ENCODE results near the gene GOPC. TPM values are rescaled to one million over a fixed set of nuclear protein-coding genes. Genes with fewer than 3 reads are reported as not detected.

Gene GOPC
- total RNA-seq, 2 donors from 2014 or later: 19.8 to 20.5 TPM

DNA sequence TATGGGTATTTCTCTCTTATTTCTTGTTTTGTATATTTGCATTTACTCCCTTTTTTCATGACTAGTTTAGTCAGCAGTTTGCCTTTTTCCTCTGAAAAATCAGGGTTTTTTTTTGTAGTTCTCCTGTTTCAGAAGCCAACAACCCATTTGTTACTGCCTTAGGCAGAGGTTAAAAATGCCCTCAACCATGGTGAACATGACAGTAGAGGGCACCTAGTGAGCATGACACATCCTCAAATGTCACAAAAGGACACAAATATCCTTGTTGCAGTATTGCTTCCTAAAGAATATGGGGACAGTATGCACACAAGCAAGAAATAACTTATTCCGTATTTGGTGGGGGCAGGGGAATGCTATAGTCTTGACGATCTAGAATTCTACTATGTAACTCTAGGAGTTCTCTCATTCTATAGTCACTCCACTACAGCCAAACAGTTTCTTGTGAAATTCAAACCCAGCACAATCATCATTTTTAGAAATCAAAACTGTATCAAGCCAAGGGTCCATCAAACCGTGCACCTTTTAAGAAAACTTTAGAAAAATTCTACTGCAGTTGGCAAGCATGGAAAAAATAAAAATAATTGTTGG is 47.0 kb downstream of the GOPC start:
- no peak for DNase-seq (ENCODE audit: low spot score)
- intact Hi-C loops (cut with DNase I): loop anchor here (5.0 to 10.0 kb wide), 2 partner anchors 103 to 201 kb away; no protein-coding TSS in a partner anchor

GRCh38 chr6:117553142-117553541 is 49.2 kb downstream of the GOPC start:
- intact Hi-C loops (cut with DNase I): loop anchor here in 1 of 2 donors (5.0 to 10.0 kb wide), 2 partner anchors 101 to 198 kb away; no protein-coding TSS in a partner anchor
- no peak for DNase-seq (ENCODE audit: low spot score)

- no peak for DNase-seq (ENCODE audit: low spot score)
- intact Hi-C loops (cut with DNase I): loop anchor here in 1 of 2 donors (5.0 to 10.0 kb wide), 2 partner anchors 100 to 198 kb away; no protein-coding TSS in a partner anchor
Measured at GRCh38 chr6:117552618-117553017, 49.7 kb downstream of the GOPC start.

DNA sequence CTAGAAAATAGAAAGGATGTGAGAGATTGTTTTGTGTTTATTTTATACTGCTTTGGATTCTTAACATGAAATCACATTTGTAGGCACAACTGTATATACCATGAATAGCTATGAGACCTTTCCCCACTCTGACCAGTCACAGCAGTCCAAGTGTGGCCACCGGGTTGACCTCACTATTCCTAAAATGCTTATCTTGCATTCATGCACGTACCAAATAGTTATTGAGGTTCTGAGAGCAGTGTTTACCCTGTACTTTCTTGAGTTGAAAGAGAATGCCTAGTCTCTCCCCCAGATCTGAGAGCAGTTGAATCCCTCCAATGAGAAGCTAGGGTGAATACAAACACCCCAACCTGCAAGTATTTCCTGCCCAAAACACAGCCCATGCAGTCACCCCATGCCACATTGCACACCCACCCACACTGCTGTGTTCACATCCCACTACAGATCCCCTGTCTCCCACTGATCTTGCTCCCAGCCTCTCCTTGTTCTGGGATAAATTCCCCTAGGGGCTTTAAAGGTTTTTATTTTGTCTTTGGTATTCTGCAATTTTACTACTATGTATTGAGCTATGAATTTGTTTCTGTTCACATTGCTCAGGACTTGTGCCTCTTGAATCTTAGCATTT is 51.6 kb downstream of the GOPC start:
- intact Hi-C loops (cut with DNase I): loop anchor here in 1 of 2 donors (5.0 to 10.0 kb wide), 2 partner anchors 98 to 196 kb away; no protein-coding TSS in a partner anchor
- no peak for DNase-seq (ENCODE audit: low spot score)

GRCh38 chr6:117550078-117550600 is 52.2 kb downstream of the GOPC start:
- no peak for DNase-seq (ENCODE audit: low spot score)
- intact Hi-C loops (cut with DNase I): loop anchor here in 1 of 2 donors (5.0 to 10.0 kb wide), 2 partner anchors 98 to 195 kb away; no protein-coding TSS in a partner anchor

GRCh38 chr6:117549611-117550010 is 52.7 kb downstream of the GOPC start:
- intact Hi-C loops (cut with DNase I): loop anchor here (5.0 to 10.0 kb wide), 3 partner anchors 45 to 195 kb away; no protein-coding TSS in a partner anchor
- DNase-seq (ENCODE audit: low spot score): no peak

GRCh38 chr6:117548797-117549301 is 53.5 kb downstream of the GOPC start:
- intact Hi-C loops (cut with DNase I): loop anchor here in 1 of 2 donors (10.0 kb wide), 1 partner anchor 46 kb away; no protein-coding TSS in a partner anchor

GRCh38 chr6:117547688-117548621 is 54.4 kb downstream of the GOPC start:
- intact Hi-C loops (cut with DNase I): loop anchor here in 1 of 2 donors (10.0 kb wide), 1 partner anchor 47 kb away; no protein-coding TSS in a partner anchor
- peak; percentile 84 for DNase-seq (ENCODE audit: low spot score)

More at GRCh38 chr6:117548797-117549301, 53.5 kb downstream of the GOPC start:
- DNase-seq (ENCODE audit: low spot score): no peak

- DNase-seq (ENCODE audit: low spot score): peak; percentile 14
- intact Hi-C loops (cut with DNase I): loop anchor here in 1 of 2 donors (10.0 kb wide), 1 partner anchor 48 kb away; no protein-coding TSS in a partner anchor
Measured at GRCh38 chr6:117546674-117547073, 55.6 kb downstream of the GOPC start.

DNA sequence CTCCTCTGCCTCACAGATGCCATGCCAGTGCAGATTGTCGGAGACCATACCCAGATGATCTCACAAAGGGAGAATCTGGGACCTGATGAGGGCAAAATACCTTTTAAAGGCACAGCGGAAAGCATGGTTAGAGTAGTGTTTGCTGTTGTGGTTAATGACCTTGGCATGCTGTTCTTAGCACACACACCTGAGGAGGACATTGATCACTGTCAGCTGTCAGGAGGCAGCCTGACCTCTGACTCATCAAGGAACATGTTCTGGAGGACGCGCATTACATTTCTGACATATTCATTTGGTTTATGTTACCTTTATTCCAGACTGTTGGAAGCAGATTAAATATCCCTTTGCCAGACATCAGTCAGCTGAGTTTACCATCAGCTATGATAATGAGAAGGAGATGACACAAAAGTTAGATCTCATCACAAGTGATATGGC is 57.1 kb downstream of the GOPC start:
- intact Hi-C loops (cut with DNase I): loop anchor here in 1 of 2 donors (10.0 kb wide), 1 partner anchor 50 kb away; no protein-coding TSS in a partner anchor
- DNase-seq (ENCODE audit: low spot score): no peak

GRCh38 chr6:117544716-117545115 is 57.6 kb downstream of the GOPC start:
- intact Hi-C loops (cut with DNase I): loop anchor here in 1 of 2 donors (10.0 kb wide), 1 partner anchor 50 kb away; no protein-coding TSS in a partner anchor
- no peak for DNase-seq (ENCODE audit: low spot score)

DNA sequence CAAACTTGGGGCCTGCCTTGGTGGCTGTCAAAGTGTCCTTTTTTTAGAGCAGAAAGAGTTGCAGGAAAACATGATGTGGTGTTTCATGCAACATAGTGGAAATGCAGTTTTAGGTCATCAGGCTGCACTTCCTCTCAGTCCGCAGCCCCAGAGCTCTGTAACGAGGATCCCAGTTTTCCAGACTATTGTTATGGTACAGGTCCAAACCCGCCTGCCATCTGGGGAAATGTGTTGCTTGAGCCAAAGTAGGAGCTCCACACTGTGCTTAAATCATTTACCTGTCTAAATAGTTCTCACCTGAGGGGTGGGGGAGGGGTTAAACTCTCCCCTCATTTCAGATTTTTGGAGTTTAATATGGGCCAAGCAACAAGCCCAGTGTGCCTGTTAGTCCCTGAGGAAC is 59.8 kb downstream of the GOPC start:
- intact Hi-C loops (cut with DNase I): loop anchor here in 1 of 2 donors (10.0 kb wide), 1 partner anchor 52 kb away; no protein-coding TSS in a partner anchor
- DNase-seq (ENCODE audit: low spot score): no peak

DNA sequence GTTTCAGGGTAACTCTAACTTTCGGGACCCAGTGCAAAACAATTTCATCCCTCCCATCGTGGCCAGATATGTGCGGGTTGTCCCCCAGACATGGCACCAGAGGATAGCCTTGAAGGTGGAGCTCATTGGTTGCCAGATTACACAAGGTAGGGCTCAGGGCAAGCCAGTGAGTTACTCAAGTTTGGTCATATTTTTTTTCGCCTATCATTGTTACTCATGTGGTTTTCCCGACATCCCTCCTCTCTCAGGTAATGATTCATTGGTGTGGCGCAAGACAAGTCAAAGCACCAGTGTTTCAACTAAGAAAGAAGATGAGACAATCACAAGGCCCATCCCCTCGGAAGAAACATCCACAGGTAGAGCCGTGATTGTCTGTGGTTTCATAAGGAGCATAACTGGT is 61.6 kb downstream of the GOPC start:
- intact Hi-C loops (cut with DNase I): loop anchor here in 1 of 2 donors (10.0 kb wide), 1 partner anchor 54 kb away; no protein-coding TSS in a partner anchor
- DNase-seq (ENCODE audit: low spot score): no peak

DNA sequence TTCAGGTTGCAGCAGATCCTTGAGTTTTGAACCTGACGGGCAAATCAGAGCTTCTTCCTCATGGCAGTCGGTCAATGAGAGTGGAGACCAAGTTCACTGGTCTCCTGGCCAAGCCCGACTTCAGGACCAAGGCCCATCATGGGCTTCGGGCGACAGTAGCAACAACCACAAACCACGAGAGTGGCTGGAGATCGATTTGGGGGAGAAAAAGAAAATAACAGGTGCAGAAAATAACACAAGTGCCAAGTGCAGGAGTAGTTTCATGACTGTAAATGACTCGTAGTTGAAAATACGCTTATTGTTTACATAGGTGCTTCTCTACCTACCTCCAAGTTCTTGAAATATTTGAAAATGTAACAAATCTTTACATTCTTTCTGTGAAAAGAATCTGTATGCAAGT is 63.7 kb downstream of the GOPC start:
- intact Hi-C loops (cut with DNase I): no loop called here
- DNase-seq (ENCODE audit: low spot score): no peak

DNA sequence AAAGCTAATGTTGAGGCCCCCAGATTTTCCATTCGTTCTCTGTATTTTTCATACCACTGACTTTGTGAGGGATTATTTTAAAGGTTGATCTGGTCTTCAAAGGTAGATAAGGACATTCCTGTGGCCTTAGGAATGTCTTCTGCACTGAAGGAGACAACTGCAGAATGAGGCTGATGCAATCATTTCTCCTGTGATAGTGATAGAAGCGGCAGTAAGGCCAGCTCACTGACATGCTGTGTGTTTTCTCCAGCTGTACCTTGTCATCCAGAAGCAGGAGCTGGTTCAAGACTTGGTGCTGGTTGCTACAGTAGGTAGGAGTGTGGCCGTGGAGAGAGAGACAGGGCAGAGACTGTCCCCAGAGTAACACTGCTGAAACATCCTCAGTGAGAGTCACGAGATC is 66.0 kb downstream of the GOPC start:
- intact Hi-C loops (cut with DNase I): no loop called here
- no peak for DNase-seq (ENCODE audit: low spot score)

GRCh38 chr6:117534974-117535373 is 67.3 kb downstream of the GOPC start:
- intact Hi-C loops (cut with DNase I): no loop called here
- no peak for DNase-seq (ENCODE audit: low spot score)

- intact Hi-C loops (cut with DNase I): no loop called here
- DNase-seq (ENCODE audit: low spot score): no peak
Measured at GRCh38 chr6:117533775-117534174, 68.5 kb downstream of the GOPC start.
